Measurements from ENCODE around the gene LSAMP. TPM values are rescaled to one million over a fixed set of nuclear protein-coding genes. Genes with fewer than 3 reads are reported as not detected.

Gene LSAMP
- total and polyA plus RNA-seq, 2 donors: 0.71 to 1.5 TPM

DNA sequence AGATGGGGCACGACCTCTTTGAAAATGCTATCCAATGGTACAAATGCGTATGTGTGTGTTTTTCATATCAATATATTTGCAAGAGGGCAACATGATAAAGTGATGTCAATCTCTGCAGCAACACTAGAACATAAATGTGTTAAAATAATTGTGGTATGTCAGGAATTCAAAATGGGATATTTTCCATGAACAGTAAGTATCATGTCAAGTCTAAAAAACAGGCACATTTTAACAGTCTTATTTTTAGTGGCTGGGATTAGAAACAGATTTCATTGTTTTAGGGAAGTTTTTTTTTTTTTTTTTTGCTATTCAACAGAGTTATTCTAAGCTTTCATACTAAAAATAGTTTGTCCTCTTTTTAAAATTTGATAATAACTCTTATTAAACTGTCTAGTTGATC, 612.2 kb downstream of the LSAMP start:
- Histone ChIP-seq H3K4me1 (ENCODE audit: control insufficient read depth in 2 of 2, insufficient read depth in 2 of 2, low read length in 2 of 2) (no peaks in the 10 kb centered on the region), H3K4me3 (ENCODE audit: low read length in 2 of 2) (no peak overlapping the region), H3K27me3 (ENCODE audit: control insufficient read depth in 2 of 2, insufficient read depth in 1 of 2, low read length in 1 of 2) (no peaks in the 10 kb centered on the region), H3K27ac (ENCODE audit: low read depth in 1 of 2, low read length in 1 of 2) (no peak overlapping the region), H3K36me3 (ENCODE audit: control insufficient read depth in 2 of 2, insufficient read depth in 2 of 2, low read length in 1 of 2) (no peaks in the 10 kb centered on the region), H3K9me3 (ENCODE audit: control insufficient read depth in 2 of 2, insufficient read depth in 1 of 2, low read length in 1 of 2) (no peaks in the 10 kb centered on the region)
- no peak for DNase-seq (ENCODE audit: low read depth in 6 of 9, low spot score in 9 of 9)
- WGBS: 70% methylated on average over 2 of the region's 2 CpGs

DNA sequence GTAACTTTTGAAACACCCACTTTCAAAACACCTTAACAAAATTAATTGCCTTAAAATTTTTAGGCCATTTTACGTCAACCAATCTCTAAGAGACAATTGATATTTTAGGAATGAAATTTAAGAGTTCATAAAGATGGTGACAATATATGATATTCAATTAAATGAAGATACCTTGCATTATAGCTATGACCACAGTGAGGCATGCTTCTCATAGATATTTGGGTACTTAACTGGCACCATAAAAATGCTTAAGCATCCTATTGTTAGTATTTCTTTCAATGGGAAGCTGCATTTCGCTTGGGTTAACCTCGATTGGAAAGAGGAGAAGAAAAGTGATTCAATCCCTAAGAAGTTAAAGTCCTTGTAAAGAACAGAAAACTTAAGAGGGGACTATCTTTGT, 613.0 kb downstream of the LSAMP start:
- H3K27ac ChIP-seq (ENCODE audit: low read depth in 1 of 2, low read length in 1 of 2): no peak overlapping the region
- H3K9me3 ChIP-seq (ENCODE audit: control insufficient read depth in 2 of 2, insufficient read depth in 1 of 2, low read length in 1 of 2): no peaks in the 10 kb centered on the region
- H3K27me3 ChIP-seq (ENCODE audit: control insufficient read depth in 2 of 2, insufficient read depth in 1 of 2, low read length in 1 of 2): no peaks in the 10 kb centered on the region
- no peak overlapping the region for H3K4me3 ChIP-seq (ENCODE audit: low read length in 2 of 2)
- DNase-seq (ENCODE audit: low read depth in 6 of 9, low spot score in 9 of 9): no peak
- no peaks in the 10 kb centered on the region for H3K36me3 ChIP-seq (ENCODE audit: control insufficient read depth in 2 of 2, insufficient read depth in 2 of 2, low read length in 1 of 2)
- 93% methylated on average over 3 of the region's 3 CpGs for WGBS
- H3K4me1 ChIP-seq (ENCODE audit: control insufficient read depth in 2 of 2, insufficient read depth in 2 of 2, low read length in 2 of 2): no peaks in the 10 kb centered on the region

DNA sequence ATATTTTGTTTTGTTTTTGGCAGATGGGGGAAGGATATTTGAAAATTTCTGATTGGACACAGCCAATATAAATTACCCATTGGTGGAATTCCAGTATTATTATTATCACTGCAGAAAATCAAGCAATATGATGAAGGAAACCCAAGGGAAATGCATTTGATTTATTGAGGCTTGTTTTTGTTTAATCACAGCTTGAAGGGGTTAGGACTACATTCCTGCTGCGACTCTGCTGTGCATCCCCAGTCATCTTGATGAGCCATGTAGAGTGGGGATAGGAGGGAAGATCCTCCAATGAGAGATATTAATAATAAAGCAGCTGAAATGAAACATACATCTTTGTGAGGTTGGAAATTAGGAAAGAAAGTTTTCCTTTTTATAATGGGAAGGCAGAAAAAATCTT, 613.4 kb downstream of the LSAMP start:
- Histone ChIP-seq H3K36me3 (ENCODE audit: control insufficient read depth in 2 of 2, insufficient read depth in 2 of 2, low read length in 1 of 2) (no peaks in the 10 kb centered on the region), H3K4me1 (ENCODE audit: control insufficient read depth in 2 of 2, insufficient read depth in 2 of 2, low read length in 2 of 2) (no peaks in the 10 kb centered on the region), H3K4me3 (ENCODE audit: low read length in 2 of 2) (no peak overlapping the region), H3K9me3 (ENCODE audit: control insufficient read depth in 2 of 2, insufficient read depth in 1 of 2, low read length in 1 of 2) (no peaks in the 10 kb centered on the region), H3K27ac (ENCODE audit: low read depth in 1 of 2, low read length in 1 of 2) (no peak overlapping the region), H3K27me3 (ENCODE audit: control insufficient read depth in 2 of 2, insufficient read depth in 1 of 2, low read length in 1 of 2) (no peaks in the 10 kb centered on the region)
- 92% methylated on average over 1 of the region's 1 CpG for WGBS
- no peak for DNase-seq (ENCODE audit: low read depth in 6 of 9, low spot score in 9 of 9)

DNA sequence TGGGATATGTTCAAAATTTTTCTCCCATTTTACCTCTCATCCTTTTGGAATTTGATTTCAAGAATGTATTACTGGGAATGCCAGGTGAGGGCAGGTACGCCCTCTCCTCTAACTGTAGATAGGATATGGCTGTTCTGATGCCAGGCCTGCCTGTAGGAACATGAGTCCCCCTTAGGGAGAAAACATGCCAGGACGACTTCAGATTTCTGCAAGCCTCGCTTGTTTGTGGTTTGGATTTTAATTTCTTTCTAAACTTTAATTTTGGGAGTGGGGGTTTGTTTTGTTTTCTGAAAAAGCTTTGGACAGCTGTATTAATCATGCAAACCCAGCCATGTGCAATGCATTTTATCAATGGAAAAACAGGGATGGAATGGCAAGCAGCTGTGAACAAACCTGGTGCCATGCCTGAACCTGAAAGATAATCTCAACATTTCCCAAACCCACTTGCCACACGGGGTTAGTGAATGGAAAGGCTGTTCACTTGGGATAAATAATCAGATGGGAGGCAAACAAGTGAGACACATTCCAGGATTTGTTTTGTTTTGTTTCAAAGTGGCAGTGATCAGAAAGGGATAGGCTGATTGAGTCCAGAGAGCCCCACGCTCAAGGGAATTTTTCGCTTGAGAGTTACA, 614.4 kb downstream of the LSAMP start:
- H3K4me3 ChIP-seq (ENCODE audit: low read length in 2 of 2): no peak overlapping the region
- WGBS: 86% methylated on average over 6 of the region's 6 CpGs
- H3K9me3 ChIP-seq (ENCODE audit: control insufficient read depth in 2 of 2, insufficient read depth in 1 of 2, low read length in 1 of 2): no peaks in the 10 kb centered on the region
- H3K27me3 ChIP-seq (ENCODE audit: control insufficient read depth in 2 of 2, insufficient read depth in 1 of 2, low read length in 1 of 2): no peaks in the 10 kb centered on the region
- H3K36me3 ChIP-seq (ENCODE audit: control insufficient read depth in 2 of 2, insufficient read depth in 2 of 2, low read length in 1 of 2): no peaks in the 10 kb centered on the region
- no peak for DNase-seq (ENCODE audit: low read depth in 6 of 9, low spot score in 9 of 9)
- H3K4me1 ChIP-seq (ENCODE audit: control insufficient read depth in 2 of 2, insufficient read depth in 2 of 2, low read length in 2 of 2): no peaks in the 10 kb centered on the region
- no peak overlapping the region for H3K27ac ChIP-seq (ENCODE audit: low read depth in 1 of 2, low read length in 1 of 2)

DNA sequence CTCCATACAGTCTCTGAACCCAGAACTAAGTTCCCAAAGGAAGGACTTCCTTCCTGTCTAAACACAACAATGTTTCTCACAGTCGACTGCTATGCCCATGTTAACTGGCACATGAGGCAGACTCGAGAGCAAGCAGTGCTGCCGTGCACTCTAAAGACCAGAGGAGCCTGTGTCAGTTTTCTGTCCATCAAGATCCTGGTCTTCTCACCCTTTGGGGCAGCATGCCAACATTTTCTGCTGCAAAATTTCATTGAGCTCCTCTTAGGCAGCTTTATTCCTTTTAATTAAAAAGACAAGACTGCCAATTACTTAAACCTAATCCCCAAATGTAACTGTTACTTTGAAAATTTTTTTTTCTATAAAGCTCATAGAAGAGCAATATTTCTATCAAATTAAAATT, 616.9 kb downstream of the LSAMP start:
- Histone ChIP-seq H3K27me3 (ENCODE audit: control insufficient read depth in 2 of 2, insufficient read depth in 1 of 2, low read length in 1 of 2) (no peaks in the 10 kb centered on the region), H3K36me3 (ENCODE audit: control insufficient read depth in 2 of 2, insufficient read depth in 2 of 2, low read length in 1 of 2) (no peaks in the 10 kb centered on the region), H3K4me1 (ENCODE audit: control insufficient read depth in 2 of 2, insufficient read depth in 2 of 2, low read length in 2 of 2) (no peaks in the 10 kb centered on the region), H3K9me3 (ENCODE audit: control insufficient read depth in 2 of 2, insufficient read depth in 1 of 2, low read length in 1 of 2) (no peaks in the 10 kb centered on the region), H3K4me3 (ENCODE audit: low read length in 2 of 2) (no peak overlapping the region), H3K27ac (ENCODE audit: low read depth in 1 of 2, low read length in 1 of 2) (no peak overlapping the region)
- DNase-seq (ENCODE audit: low read depth in 6 of 9, low spot score in 9 of 9): no peak
- 6% methylated on average over 3 of the region's 3 CpGs for WGBS

DNA sequence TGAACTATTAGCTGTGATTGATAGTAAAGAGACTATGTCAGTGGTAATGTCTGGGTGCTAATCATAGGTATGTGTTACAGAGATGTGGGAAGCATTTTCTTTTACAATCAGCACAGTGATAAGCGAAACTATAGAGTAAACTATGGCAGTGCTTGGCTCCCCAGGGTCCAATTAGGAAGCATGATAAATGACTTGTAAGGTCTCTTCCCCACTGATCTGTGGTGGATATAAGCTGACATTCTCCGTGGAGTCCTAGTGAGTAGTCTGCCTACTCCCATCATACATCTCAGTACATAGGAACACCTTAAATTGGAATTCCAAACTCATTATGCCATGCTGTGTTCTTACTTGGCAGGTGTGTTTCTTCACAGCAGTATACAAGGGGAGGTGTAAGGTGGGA, 617.8 kb downstream of the LSAMP start:
- no peak for DNase-seq (ENCODE audit: low read depth in 6 of 9, low spot score in 9 of 9)
- 92% methylated on average over 2 of the region's 2 CpGs for WGBS
- Histone ChIP-seq H3K9me3 (ENCODE audit: control insufficient read depth in 2 of 2, insufficient read depth in 1 of 2, low read length in 1 of 2) (no peaks in the 10 kb centered on the region), H3K4me3 (ENCODE audit: low read length in 2 of 2) (no peak overlapping the region), H3K27me3 (ENCODE audit: control insufficient read depth in 2 of 2, insufficient read depth in 1 of 2, low read length in 1 of 2) (no peaks in the 10 kb centered on the region), H3K36me3 (ENCODE audit: control insufficient read depth in 2 of 2, insufficient read depth in 2 of 2, low read length in 1 of 2) (no peaks in the 10 kb centered on the region), H3K27ac (ENCODE audit: low read depth in 1 of 2, low read length in 1 of 2) (no peak overlapping the region), H3K4me1 (ENCODE audit: control insufficient read depth in 2 of 2, insufficient read depth in 2 of 2, low read length in 2 of 2) (no peaks in the 10 kb centered on the region)

DNA sequence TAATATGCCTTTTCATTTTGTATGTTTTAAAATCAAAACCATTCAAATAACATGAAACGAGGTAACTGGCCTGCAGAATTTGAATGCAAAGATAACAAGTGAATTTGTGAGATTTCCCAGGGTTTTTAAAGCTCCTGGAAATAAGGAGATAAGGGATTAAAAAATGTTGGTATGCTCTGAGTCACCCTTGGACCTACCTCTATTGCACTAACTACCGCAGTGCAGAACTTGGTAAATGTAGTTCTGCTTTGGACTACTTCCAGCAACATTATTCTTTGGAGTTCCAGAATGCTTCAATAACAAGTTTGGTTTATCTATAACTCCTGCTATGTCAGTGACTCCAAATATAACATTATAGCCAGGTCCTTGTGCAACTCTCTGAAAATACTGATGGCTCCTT, 620.2 kb downstream of the LSAMP start:
- 91% methylated on average over 2 of the region's 2 CpGs for WGBS

DNA sequence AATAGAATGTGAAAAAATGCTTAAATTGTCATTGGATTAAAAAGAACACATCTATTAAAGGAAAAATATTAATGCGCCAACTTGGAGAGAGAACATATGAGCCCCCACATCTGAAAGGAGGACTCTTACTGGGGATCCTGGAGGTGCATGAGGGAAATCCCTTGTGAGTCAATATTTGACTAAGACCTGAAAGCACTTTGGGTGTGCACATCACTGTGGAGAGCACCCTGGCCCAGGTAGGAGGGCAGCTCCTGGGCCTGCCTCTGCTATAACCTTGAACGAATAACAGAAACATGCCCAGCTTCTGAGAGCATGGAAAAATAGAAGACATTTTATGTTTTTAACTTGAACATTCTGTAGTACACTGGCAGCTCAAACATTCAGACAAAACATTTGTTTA, 622.2 kb downstream of the LSAMP start:
- Histone ChIP-seq H3K4me1 (ENCODE audit: control insufficient read depth in 2 of 2, insufficient read depth in 2 of 2, low read length in 2 of 2) (no peaks in the 10 kb centered on the region), H3K27me3 (ENCODE audit: control insufficient read depth in 2 of 2, insufficient read depth in 1 of 2, low read length in 1 of 2) (no peaks in the 10 kb centered on the region), H3K9me3 (ENCODE audit: control insufficient read depth in 2 of 2, insufficient read depth in 1 of 2, low read length in 1 of 2) (no peaks in the 10 kb centered on the region), H3K27ac (ENCODE audit: low read depth in 1 of 2, low read length in 1 of 2) (no peak overlapping the region), H3K36me3 (ENCODE audit: control insufficient read depth in 2 of 2, insufficient read depth in 2 of 2, low read length in 1 of 2) (no peaks in the 10 kb centered on the region), H3K4me3 (ENCODE audit: low read length in 2 of 2) (no peak overlapping the region)
- no peak for DNase-seq (ENCODE audit: low read depth in 6 of 9, low spot score in 9 of 9)
- WGBS: 95% methylated on average over 2 of the region's 2 CpGs

More for the DNA sequence above, 620.2 kb downstream of the LSAMP start:
- Histone ChIP-seq H3K27ac (ENCODE audit: low read depth in 1 of 2, low read length in 1 of 2) (no peak overlapping the region), H3K27me3 (ENCODE audit: control insufficient read depth in 2 of 2, insufficient read depth in 1 of 2, low read length in 1 of 2) (no peaks in the 10 kb centered on the region), H3K4me3 (ENCODE audit: low read length in 2 of 2) (no peak overlapping the region), H3K9me3 (ENCODE audit: control insufficient read depth in 2 of 2, insufficient read depth in 1 of 2, low read length in 1 of 2) (no peaks in the 10 kb centered on the region), H3K4me1 (ENCODE audit: control insufficient read depth in 2 of 2, insufficient read depth in 2 of 2, low read length in 2 of 2) (no peaks in the 10 kb centered on the region), H3K36me3 (ENCODE audit: control insufficient read depth in 2 of 2, insufficient read depth in 2 of 2, low read length in 1 of 2) (no peaks in the 10 kb centered on the region)
- DNase-seq (ENCODE audit: low read depth in 6 of 9, low spot score in 9 of 9): no peak

DNA sequence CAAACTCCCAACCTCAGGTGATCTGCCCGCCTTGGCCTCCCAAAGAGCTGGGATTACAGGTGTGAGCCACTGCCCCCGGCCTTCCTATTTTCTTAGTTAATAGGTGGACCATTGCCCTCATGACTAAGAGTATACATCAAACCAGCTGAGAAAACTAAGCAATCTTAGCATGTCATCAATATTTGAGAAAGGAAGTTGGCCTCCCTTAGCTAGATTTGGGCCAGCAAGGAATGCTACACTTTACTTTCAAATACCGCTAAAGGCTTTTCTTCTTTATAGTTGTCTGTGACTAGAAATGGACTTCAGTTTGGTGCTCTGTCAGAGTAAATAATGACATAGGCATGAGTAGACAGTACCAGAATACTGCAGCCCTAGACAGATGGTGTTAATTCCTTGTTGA, 622.7 kb downstream of the LSAMP start:
- H3K36me3 ChIP-seq (ENCODE audit: control insufficient read depth in 2 of 2, insufficient read depth in 2 of 2, low read length in 1 of 2): no peaks in the 10 kb centered on the region
- 94% methylated on average over 3 of the region's 3 CpGs for WGBS
- H3K27me3 ChIP-seq (ENCODE audit: control insufficient read depth in 2 of 2, insufficient read depth in 1 of 2, low read length in 1 of 2): no peaks in the 10 kb centered on the region
- H3K4me3 ChIP-seq (ENCODE audit: low read length in 2 of 2): no peak overlapping the region
- DNase-seq (ENCODE audit: low read depth in 6 of 9, low spot score in 9 of 9): no peak
- H3K27ac ChIP-seq (ENCODE audit: low read depth in 1 of 2, low read length in 1 of 2): no peak overlapping the region
- no peaks in the 10 kb centered on the region for H3K4me1 ChIP-seq (ENCODE audit: control insufficient read depth in 2 of 2, insufficient read depth in 2 of 2, low read length in 2 of 2)
- no peaks in the 10 kb centered on the region for H3K9me3 ChIP-seq (ENCODE audit: control insufficient read depth in 2 of 2, insufficient read depth in 1 of 2, low read length in 1 of 2)
